NCI-H82 treated with DMSO at 0.1 percent for 48 hours (cell line): Measurements from ENCODE around the gene MED9.
A peak's percentile ranks its signal among the peaks of the same experiment; 100 is the strongest.

Experiments
- DNase-seq: peaks from one replicate; lab custom pipeline; 2025; ENCODE audit not compliant: unreplicated experiment; lab: John Stamatoyannopoulos, UW

MED9 gene

GRCh38 chr17:17514993-17515933, 38.5 kb downstream of the MED9 start:
- peak; percentile 31 for DNase-seq

- peak; percentile 30 for DNase-seq
These were observed 39.4 kb downstream of the MED9 start for GRCh38 chr17:17515934-17516930.

- no peak for DNase-seq
These were observed 40.3 kb downstream of the MED9 start for GRCh38 chr17:17516941-17517720.

- DNase-seq: no peak
These were observed 41.2 kb downstream of the MED9 start for GRCh38 chr17:17518014-17518413.

GRCh38 chr17:17518951-17519350, 42.2 kb downstream of the MED9 start:
- no peak for DNase-seq

- DNase-seq: no peak
These were observed 43.1 kb downstream of the MED9 start for GRCh38 chr17:17519886-17520285.

GRCh38 chr17:17520599-17521232, 43.9 kb downstream of the MED9 start:
- DNase-seq: no peak

GRCh38 chr17:17523001-17523730, 46.4 kb downstream of the MED9 start:
- DNase-seq: peak; percentile 54

GRCh38 chr17:17523731-17524490, 47.1 kb downstream of the MED9 start:
- DNase-seq: no peak

- no peak for DNase-seq
These were observed 48.5 kb downstream of the MED9 start for GRCh38 chr17:17525311-17525710.

GRCh38 chr17:17525956-17526355, 49.2 kb downstream of the MED9 start:
- no peak for DNase-seq

GRCh38 chr17:17526369-17526768, 49.6 kb downstream of the MED9 start:
- DNase-seq: no peak

GRCh38 chr17:17527534-17527933, 50.7 kb downstream of the MED9 start:
- no peak for DNase-seq

GRCh38 chr17:17527956-17528500, 51.2 kb downstream of the MED9 start:
- no peak for DNase-seq

- no peak for DNase-seq
These were observed 52.2 kb downstream of the MED9 start for GRCh38 chr17:17528696-17529652.

- DNase-seq: no peak
These were observed 54.4 kb downstream of the MED9 start for GRCh38 chr17:17531156-17531555.

- DNase-seq: no peak
These were observed 56.2 kb downstream of the MED9 start for GRCh38 chr17:17532991-17533390.
